Fibroblast of mammary gland (primary cell): ENCODE measurements around the gene LRP2.

Experiments
- DNase-seq: peaks from one replicate; pipeline ENCODE4 v3.0.0-alpha.2; 2010; ENCODE audit warnings: low read depth
- H3K4me3 ChIP-seq: 2 replicates; pipeline ENCODE4 v1.5.1; 2011; ENCODE audit warnings: low read depth, mild to moderate bottlenecking, low read length, moderate library complexity; ENCODE audit not compliant: control insufficient read depth
- TF ChIP-seq, protein P1 (sequence below): conservative IDR thresholded peaks from 2 replicates; pipeline ENCODE4 v1.5.1; 2011; ENCODE audit warnings: low read depth, low read length, inconsistent platforms; ENCODE audit not compliant: control insufficient read depth, insufficient read depth

Gene LRP2

DNA sequence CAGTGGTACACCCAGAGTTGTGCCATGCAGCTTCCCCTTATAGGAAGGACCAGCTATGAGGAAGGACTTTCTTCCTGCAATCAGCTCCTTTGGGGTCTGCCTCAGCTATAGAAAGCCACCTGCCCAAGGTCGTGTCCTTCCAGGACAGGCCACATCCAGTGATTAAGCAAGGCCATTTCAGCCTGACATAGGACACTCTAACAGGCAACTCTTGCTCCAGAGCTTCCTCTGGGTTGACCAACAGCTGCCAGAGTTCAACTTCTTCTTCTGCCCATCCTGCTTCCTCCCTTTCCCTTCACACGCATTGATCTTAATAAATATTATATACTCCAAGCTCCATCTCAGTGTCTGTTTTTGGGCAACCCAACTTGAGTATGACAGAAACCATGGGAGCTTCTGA, 12.8 kb downstream of the LRP2 start:
- no peak for DNase-seq
- no peak overlapping the region for H3K4me3 ChIP-seq
- TF ChIP-seq, protein P1, sequence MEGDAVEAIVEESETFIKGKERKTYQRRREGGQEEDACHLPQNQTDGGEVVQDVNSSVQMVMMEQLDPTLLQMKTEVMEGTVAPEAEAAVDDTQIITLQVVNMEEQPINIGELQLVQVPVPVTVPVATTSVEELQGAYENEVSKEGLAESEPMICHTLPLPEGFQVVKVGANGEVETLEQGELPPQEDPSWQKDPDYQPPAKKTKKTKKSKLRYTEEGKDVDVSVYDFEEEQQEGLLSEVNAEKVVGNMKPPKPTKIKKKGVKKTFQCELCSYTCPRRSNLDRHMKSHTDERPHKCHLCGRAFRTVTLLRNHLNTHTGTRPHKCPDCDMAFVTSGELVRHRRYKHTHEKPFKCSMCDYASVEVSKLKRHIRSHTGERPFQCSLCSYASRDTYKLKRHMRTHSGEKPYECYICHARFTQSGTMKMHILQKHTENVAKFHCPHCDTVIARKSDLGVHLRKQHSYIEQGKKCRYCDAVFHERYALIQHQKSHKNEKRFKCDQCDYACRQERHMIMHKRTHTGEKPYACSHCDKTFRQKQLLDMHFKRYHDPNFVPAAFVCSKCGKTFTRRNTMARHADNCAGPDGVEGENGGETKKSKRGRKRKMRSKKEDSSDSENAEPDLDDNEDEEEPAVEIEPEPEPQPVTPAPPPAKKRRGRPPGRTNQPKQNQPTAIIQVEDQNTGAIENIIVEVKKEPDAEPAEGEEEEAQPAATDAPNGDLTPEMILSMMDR = no peak

DNA sequence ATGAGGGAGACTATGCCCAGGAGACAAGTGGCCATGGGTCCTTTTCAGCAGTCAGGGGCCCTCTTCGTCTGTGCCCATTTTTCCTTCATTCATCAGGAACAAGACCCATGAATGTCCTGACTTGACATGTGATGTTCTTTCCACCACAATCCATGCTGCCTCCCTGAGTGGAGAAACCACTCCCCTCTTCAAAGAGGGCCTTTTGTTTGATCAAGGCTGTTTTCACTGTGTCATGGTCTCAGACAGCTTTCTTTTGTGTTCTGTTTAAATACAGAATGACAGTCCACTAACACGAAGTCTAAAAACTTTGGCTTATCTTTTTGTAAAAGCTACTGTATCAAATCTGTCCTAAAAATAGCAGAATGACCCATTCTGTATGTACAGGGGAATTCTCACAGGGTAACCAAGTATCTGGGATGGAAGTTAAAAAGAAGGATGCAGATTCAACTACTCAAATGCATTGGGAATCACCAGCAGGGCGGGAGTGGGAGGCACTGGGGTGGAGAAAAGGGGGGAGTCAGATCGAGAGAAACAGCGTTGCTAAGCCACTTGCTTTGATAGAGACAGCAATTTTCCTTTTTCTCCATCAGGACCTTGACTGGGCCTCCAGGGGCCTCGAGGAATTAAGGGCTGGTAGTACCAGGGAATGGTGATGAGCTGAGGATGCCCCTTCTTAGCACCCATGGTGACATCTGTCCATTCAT, 13.9 kb downstream of the LRP2 start:
- no peak for DNase-seq
- no peak overlapping the region for H3K4me3 ChIP-seq
- TF ChIP-seq, protein P1 = no peak

DNA sequence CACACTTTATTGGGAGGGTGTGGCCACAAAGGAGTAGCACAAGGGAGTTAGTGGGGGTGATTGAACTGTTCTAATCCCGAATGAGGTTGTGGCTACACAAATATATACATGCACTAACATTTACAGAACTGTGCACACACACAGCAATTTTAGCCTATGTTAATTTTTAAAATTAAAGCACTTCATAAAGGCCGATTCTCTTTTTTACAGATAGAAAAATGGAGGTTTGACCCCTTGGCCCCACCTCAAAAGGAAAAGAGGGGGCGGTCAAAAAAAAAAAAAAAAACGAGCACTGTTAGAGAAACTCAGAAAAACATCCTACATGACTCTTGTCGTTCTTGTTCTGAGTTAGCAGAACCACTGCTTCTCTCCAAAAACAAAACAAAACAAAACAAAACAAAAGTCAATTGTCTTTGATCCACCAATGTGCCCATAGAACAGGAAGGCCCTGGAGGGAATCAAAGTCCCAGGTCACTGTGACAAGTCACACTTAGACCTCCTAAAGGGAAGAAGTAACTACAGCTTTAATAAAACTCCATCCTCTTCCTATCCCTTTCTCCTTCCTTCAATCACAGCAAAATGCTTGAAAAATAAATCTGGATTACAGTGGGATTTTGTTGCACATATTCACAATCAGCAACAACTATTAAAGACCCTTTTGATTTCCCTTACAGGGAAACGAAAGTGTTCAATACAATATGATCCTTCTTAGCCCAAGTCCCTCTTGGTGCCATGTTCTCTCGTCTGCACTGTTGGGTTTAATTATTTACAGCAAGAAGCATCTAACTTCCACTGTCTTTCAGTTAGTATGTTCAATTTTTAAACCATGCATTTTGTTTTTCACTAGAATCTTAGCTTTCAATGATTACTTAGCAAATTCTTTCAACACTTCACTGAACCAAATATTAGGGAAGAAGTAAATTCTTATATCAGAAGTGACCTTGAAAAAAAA, 16.6 kb downstream of the LRP2 start:
- DNase-seq = no peak
- TF ChIP-seq, protein P1 = no peak
- H3K4me3 ChIP-seq = no peak overlapping the region

DNA sequence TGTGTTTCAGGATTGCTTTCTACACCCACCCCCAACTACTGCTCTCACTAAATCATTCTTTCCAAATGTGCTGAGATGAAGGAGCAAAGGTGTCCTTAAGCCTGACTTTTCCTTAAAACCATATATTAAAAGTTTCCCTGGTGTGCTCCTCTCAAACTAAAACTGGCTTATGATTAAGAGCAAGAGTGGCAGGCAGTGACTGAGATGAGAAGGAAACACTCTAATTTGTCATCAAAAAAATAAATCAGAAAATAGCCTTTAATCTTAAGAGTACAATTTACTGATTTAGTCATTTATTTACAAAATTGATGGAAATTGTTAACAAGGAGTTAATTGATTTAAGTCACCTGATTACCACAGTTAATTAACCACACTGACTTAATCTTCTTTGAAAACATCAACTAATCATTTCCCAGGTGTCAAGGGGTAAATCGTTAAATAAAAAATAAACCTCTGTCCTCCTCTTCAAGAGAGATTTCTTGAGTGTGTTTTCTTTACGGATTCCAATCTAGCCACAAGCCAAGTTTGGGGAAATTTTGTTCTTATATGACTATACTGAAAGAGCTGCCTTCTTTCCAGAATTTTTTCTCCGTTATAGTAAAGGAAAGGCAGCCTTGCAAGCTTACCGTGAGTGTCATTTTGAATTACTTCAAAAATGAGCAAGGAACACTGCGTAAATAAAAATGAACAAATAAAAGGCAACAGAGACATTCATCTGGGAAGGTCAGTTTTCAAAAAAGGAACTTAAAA, 17.4 kb downstream of the LRP2 start:
- no peak for DNase-seq
- no peak overlapping the region for H3K4me3 ChIP-seq
- TF ChIP-seq, protein P1 = no peak

DNA sequence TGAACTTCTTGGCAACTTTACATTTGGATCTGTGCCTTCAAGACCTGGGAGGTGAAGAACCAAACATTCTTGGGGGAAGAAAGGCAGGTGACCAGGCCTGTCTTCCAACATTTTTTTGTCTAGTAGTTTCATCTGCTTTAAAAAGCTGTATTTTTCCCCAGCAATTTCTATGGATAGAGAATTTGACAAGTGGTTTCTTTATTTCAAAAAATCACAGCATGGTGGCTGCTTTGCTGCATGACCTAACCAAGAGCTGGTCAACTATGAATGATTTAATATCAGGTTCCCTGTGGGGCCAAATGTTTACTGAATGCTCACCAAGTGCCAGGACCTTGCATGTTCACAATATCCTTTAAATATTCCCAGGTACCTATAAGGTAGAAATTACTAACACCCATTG, 19.1 kb downstream of the LRP2 start:
- no peak for DNase-seq
- no peak overlapping the region for H3K4me3 ChIP-seq
- TF ChIP-seq, protein P1 = no peak

DNA sequence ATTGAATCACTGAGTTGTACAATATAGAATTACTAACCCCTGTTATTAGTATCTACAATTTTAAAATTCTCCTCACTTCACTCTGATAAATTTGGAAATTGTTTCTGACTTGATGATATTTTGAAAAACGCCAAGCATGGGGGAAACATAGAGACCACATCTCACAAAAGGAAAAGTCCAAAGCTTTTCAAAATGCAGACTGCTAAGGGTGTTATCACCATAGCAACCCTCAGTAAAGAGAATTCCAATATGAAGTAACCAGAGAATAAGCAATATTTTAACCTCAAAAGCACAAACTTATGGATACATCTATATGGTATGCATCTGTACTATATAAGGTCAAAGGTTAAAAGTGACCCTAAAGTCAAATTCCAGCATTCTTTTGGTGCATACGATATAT, 22.7 kb downstream of the LRP2 start:
- TF ChIP-seq, protein P1 = no peak
- DNase-seq = no peak
- H3K4me3 ChIP-seq = no peak overlapping the region
